Globus pallidus (tissue), 1 donor: Measurements from ENCODE around the gene SERPINB11.
"Not testable (repeated sequence)": the region's sequence is repeated elsewhere in the genome, so short reads cannot be mapped to it uniquely, and the experiment has no call there.

Experiments used
- DNase-seq: peaks from one replicate; pipeline ENCODE4 v3.0.0-alpha.2; 2015; ENCODE audit warnings: low spot score

SERPINB11 gene

GRCh38 chr18:63702660-63703059 is at the start of gene SERPINB11:
Gene SERPINB11 (plus strand): TSS chr18:63702960. CDS start chr18:63710194, 7,234 bp downstream.
- no peak for DNase-seq

- not testable (repeated sequence) for DNase-seq
Measured at GRCh38 chr18:63658920-63659319, 43.8 kb upstream of the SERPINB11 start.

- not testable (repeated sequence) for DNase-seq
Measured at GRCh38 chr18:63661750-63662149, 41.0 kb upstream of the SERPINB11 start, which contains the start of gene SERPINB3. Gene SERPINB3 (minus strand): TSS chr18:63661893. CDS start chr18:63661216, 677 bp downstream.

GRCh38 chr18:63664571-63664970 is 38.2 kb upstream of the SERPINB11 start:
- DNase-seq = no peak

GRCh38 chr18:63676526-63677323 is 26.0 kb upstream of the SERPINB11 start:
- DNase-seq = no peak

- DNase-seq = no peak
Measured at GRCh38 chr18:63677500-63678225, 25.1 kb upstream of the SERPINB11 start.

GRCh38 chr18:63679820-63680606 is 22.7 kb upstream of the SERPINB11 start:
- no peak for DNase-seq

- no peak for DNase-seq
Measured at GRCh38 chr18:63681449-63682340, 21.1 kb upstream of the SERPINB11 start.

- DNase-seq = no peak
Measured at GRCh38 chr18:63683152-63683551, 19.6 kb upstream of the SERPINB11 start.

- DNase-seq = no peak
Measured at GRCh38 chr18:63683890-63684289, 18.9 kb upstream of the SERPINB11 start.

GRCh38 chr18:63684718-63685117 is 18.0 kb upstream of the SERPINB11 start:
- DNase-seq = no peak

- no peak for DNase-seq
Measured at GRCh38 chr18:63686871-63687270, 15.9 kb upstream of the SERPINB11 start.

GRCh38 chr18:63689064-63689463 is 13.7 kb upstream of the SERPINB11 start:
- DNase-seq = no peak

- no peak for DNase-seq
Measured at GRCh38 chr18:63697097-63697660, 5.6 kb upstream of the SERPINB11 start.

- no peak for DNase-seq
Measured at GRCh38 chr18:63700501-63700900, 2.3 kb upstream of the SERPINB11 start.

GRCh38 chr18:63701952-63702351 is 808 bp upstream of the SERPINB11 start:
- no peak for DNase-seq

- no peak for DNase-seq
Measured at GRCh38 chr18:63705401-63705800, 2.6 kb downstream of the SERPINB11 start.

GRCh38 chr18:63707816-63708215 is 5.1 kb downstream of the SERPINB11 start:
- DNase-seq = no peak

GRCh38 chr18:63708650-63709049 is 5.9 kb downstream of the SERPINB11 start:
- no peak for DNase-seq

GRCh38 chr18:63725682-63726480 is 23.1 kb downstream of the SERPINB11 start:
- DNase-seq = no peak
